Activated CD4-positive, CD25-positive, alpha-beta regulatory T cell (primary cell): ENCODE measurements around the gene DENND1C.

Experiments used
- DNase-seq, 4 experiments: peaks; one replicate each; lab custom pipeline; 2025; lab: John Stamatoyannopoulos, UW

DENND1C gene

DNA sequence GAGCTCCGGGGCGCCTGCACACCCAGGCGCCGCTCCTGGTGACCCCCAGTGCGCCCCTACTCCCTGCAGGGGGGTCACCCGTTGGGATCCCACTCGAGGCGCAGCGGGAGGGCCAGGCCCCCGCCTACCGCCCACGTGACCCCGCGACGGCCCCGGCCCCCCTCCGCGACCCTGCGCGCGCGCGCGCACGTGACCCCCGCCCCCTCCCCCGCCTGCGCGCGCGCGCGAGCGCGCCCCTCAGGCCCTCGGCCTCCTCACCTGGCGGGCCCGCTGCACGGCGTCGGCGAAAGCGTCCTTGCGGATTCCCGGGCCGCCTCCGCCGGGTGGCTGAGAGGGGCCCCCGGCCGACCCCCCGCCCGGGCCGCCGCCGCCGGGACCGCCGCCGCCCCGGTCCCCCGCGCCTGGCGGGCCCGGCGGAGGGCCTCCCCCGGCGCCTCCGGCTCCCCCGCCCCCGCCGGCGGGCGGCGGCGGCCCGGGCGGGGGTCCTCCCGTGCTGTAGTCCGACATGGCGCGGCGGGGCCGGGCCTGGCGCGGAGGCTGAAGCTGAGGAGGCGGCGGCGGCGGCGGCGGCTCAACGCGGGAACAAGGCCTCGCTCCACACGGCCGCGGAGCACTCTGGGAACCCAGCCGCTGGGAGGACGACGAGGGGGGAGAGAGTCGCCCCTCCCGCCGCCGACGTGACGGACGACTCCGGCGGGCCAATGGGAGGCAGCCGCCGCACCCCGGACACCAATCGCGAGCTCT, 57.2 kb downstream of the DENND1C start, which contains the start of gene KHSRP:
Gene KHSRP, minus strand, starts transcription at position 617 of the 744 bp plus-strand sequence. Its CDS starts 110 bp downstream, at position 507.
- no peak for DNase-seq

DNA sequence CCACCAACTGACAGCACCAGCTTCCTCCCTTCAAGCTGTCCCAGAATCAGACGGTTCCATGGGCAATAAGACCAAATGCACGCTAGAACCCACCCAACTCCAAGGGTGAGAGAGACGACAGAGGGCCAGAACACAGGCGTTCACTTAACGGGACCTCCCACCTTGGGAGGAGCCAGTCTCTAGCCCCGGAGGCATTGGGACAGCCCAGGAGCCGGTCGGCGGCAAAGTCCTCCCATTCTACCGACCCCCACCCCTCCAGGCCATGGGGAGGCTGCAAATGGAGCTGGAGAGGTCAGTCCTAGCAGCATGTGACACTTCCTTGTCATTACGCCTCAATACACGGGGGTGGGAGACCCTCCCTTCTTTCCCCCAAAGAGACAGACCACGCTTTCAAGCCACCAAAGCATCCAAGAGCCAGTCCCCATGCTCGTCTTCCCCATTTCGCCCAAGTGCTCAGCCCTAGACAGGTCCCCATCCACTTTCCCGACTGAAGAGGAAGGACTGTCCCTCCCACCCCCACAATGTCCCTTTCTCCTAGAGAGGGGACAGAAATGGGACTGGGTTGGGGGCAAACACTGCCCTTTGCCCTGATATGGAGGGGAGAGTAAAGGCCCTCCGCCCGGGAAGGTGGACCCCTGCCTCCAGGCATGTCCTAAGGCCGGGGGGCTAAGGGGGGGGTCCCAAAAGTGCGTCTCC, 57.9 kb downstream of the DENND1C start:
- no peak for DNase-seq

DNA sequence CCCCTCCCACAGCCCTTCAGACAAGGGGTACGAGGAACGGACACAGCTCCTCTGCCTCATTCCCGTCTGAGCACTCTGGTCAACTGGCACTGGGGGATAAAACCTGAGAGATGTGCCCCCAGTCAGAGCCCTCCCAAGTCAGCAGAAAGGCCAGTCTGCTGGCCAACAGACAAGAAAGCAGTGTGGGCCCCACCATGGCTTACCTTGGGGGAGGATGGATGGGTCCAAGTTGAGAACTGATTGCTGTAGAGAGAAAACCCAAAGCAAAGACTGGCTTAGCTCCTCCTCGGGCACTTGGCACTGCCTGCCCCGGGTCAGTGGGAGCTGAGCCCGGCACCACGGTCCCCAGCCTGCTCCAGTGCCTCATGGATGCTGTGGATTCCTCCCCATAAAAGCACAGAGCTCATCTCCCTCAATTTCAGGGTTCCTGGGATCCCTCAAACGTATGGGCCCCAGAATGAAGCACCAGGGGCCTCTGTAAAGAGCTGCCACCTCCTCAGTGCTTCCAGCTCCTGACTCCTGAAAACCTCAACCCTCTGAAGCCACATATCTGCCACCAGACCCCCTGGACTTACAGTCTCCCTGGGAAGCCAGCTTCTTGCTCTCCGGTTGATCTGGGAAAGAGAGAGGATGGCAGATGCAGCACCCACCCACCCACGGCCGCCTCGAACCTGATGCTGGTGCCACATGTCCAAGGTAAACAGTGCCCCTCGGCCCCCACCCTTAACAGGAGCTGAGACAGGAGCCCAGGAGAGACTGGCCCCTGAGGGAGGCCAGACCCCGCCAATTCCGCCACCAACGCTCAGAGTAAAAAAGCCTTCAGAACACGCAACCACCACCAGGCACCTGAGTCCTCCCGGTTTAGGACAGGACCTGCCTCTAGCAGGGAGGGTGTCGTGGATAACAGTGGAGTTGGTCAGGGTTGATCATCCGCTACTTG, 60.2 kb downstream of the DENND1C start:
- no peak for DNase-seq

DNA sequence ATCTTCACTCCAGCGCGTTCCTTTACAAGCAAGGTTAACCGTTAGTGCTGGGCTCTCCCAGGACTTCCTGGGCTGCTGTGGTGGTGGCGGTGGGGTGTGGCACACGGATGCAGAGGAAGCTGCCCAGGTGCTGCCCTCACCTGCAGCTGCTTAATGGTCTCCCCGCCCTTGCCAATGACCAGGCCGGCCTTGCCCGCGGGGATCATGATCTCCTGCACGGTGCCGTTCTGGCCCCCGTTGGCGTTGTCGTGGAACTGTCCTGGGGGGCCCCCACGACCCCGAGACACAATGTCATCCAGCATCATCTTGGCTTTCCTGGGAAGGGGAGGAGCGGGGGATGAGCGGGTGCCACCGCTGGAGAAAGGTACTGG, 63.0 kb downstream of the DENND1C start:
- no peak for DNase-seq

DNA sequence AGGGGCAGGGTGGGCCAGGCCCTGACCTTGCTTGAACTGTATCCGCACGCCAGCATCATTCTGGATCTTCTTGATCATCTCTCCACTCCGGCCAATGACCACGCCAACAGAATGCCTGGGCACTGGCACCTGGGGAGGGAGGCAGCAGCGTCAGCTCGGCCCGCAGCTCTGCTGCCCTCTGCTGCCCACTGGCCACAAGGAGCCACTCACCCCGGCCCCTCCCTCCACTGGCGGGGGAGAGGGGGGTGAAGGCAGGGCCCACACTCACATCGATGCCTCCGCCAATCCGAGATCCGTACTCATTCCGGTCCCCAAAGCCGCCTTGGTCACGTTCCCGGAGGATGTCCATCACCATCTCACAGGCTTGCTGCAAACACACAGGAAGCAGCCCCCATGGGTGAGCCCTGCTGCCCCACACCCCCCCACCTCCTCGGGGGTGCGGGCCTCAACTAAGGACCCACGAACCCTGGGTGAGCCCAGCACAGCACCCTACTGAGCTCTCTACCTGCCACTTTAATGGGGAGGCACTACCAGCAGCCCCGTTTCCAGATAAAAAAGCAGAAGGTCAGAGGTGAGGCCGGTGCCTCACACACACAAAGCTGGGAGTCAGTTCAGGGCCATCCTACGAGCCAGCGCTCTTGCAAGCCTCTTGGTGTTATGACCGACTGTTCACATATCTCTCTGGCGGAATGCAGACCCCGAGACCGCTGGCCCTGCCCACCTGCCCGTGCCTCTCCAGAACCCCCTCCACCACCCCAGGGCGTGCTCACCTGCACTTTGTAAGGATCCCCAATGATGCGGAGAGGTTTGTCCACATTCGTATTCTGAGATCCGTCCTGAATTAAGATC, 63.6 kb downstream of the DENND1C start:
- DNase-seq, result no peak
